GM20431 (cell line): ENCODE measurements around the gene UTS2B.

ENCODE experiments used
- in situ Hi-C: fragments of 300-500 bp; cut with MseI, MboI; formaldehyde crosslinking; loops from one replicate; pipeline ENCODE4 v1.15.0; 2020; ENCODE audit warnings: low sequenced_read_pairs; ENCODE audit not compliant: unreplicated experiment

The UTS2B gene

GRCh38 chr3:191330530-191331048 is 263 bp upstream of the UTS2B start:
- in situ Hi-C loops: no loop called here

- in situ Hi-C loops: no loop called here
Measured at GRCh38 chr3:191328962-191329653, 1.2 kb downstream of the UTS2B start, which contains the start of gene CCDC50. TSS of gene CCDC50 (plus strand) at chr3:191329394. CDS start at chr3:191329675, 281 bp downstream.

- in situ Hi-C loops: no loop called here
Measured at GRCh38 chr3:191328383-191328961, 1.9 kb downstream of the UTS2B start.

- in situ Hi-C loops: no loop called here
Measured at GRCh38 chr3:191327526-191327925, 2.8 kb downstream of the UTS2B start.

GRCh38 chr3:191324936-191325335 is 5.4 kb downstream of the UTS2B start:
- in situ Hi-C loops: no loop called here

GRCh38 chr3:191321019-191321767 is 9.1 kb downstream of the UTS2B start:
- in situ Hi-C loops: no loop called here

GRCh38 chr3:191320316-191320715 is 10.0 kb downstream of the UTS2B start:
- in situ Hi-C loops: no loop called here

- in situ Hi-C loops: no loop called here
Measured at GRCh38 chr3:191316876-191317603, 13.3 kb downstream of the UTS2B start.

- in situ Hi-C loops: no loop called here
Measured at GRCh38 chr3:191314109-191314728, 16.1 kb downstream of the UTS2B start.

GRCh38 chr3:191313296-191313695 is 17.0 kb downstream of the UTS2B start:
- in situ Hi-C loops: no loop called here

GRCh38 chr3:191307341-191307740 is 23.0 kb downstream of the UTS2B start:
- in situ Hi-C loops: no loop called here

GRCh38 chr3:191306428-191306827 is 23.9 kb downstream of the UTS2B start:
- in situ Hi-C loops: no loop called here

- in situ Hi-C loops: no loop called here
Measured at GRCh38 chr3:191303596-191303995, 26.7 kb downstream of the UTS2B start.

- in situ Hi-C loops: no loop called here
Measured at GRCh38 chr3:191302451-191302850, 27.9 kb downstream of the UTS2B start.

GRCh38 chr3:191301782-191302411 is 28.4 kb downstream of the UTS2B start:
- in situ Hi-C loops: no loop called here

GRCh38 chr3:191301017-191301416 is 29.3 kb downstream of the UTS2B start:
- in situ Hi-C loops: no loop called here

- in situ Hi-C loops: no loop called here
Measured at GRCh38 chr3:191300422-191300821, 29.9 kb downstream of the UTS2B start.

- in situ Hi-C loops: no loop called here
Measured at GRCh38 chr3:191298846-191299245, 31.5 kb downstream of the UTS2B start.

GRCh38 chr3:191296041-191296541 is 34.2 kb downstream of the UTS2B start:
- in situ Hi-C loops: no loop called here
